Lower leg skin (tissue), 4 donors: ENCODE measurements around the gene GSK3B. TPM values are rescaled to one million over a fixed set of nuclear protein-coding genes. Genes with fewer than 3 reads are reported as not detected.

ENCODE experiments used
- DNase-seq, 2 donors: peaks; one replicate each; pipeline ENCODE4 v3.0.0-alpha.2; 2019; ENCODE audit warnings: low spot score in 2 of 2
- H3K4me3 ChIP-seq: fragments of 200-600 bp; sonication (generic); 2 replicates; pipeline ENCODE4 v1.5.1; 2017; ENCODE audit warnings: mild to moderate bottlenecking, low read depth; ENCODE audit not compliant: poor library complexity, severe bottlenecking
- CTCF ChIP-seq, 3 donors: fragments of 450-650 bp; IDR thresholded peaks; one replicate each; pipeline ENCODE4 v1.5.1; 2016; ENCODE audit warnings: antibody characterized with exemption in 3 of 3, mild to moderate bottlenecking in 3 of 3, moderate library complexity in 2 of 3
- POLR2A ChIP-seq, 2 donors: fragments of 450-650 bp; IDR thresholded peaks; one replicate each; pipeline ENCODE4 v1.6.1; 2016 to 2017; ENCODE audit warnings: antibody characterized with exemption in 2 of 2, mild to moderate bottlenecking in 1 of 2, moderate library complexity in 1 of 2
- WGBS, 2 donors: methylation state at CpG; one replicate each; pipeline ENCODE4 v1.1.5; 2018; 5-methylcytosine and 5-hydroxymethylcytosine counted together
- intact Hi-C: fragments of 100-400 bp; cut with DNase I; formaldehyde crosslinking; loops from one replicate; pipeline ENCODE4 v1.15.0; 2023; ENCODE audit warnings: low total_unique reads
- total RNA-seq, 4 donors: library from RNA; depleted of rRNA; stranded (reverse); fragments of >200 nt; gene quantifications; one replicate each; pipeline ENCODE4 v1.1.0, GENCODE V29; 2016

The GSK3B gene
- total RNA-seq, 4 donors from 2014 or later, result 37.3 to 48.7 (median 46.0) TPM

DNA sequence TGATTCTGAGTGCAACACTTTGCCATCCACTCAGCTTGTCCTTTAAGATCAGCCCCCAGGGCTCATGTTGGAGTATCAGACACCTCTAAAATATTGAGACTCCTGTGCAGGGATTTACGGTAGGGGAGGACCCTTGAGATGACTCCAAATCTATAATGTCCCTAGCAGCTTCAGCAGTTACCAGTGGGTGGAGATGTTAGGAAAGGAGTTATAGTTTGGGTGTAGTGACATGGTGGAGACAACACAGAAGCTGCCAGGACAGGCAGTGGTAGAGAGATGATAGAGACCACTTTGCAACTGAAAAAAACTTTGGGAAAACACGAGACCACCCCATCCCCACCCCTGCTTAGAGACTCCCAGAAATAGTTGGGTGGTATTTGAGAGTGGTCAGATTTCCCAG lies 43.3 kb upstream of the GSK3B start:
- intact Hi-C loops, result no loop called here

DNA sequence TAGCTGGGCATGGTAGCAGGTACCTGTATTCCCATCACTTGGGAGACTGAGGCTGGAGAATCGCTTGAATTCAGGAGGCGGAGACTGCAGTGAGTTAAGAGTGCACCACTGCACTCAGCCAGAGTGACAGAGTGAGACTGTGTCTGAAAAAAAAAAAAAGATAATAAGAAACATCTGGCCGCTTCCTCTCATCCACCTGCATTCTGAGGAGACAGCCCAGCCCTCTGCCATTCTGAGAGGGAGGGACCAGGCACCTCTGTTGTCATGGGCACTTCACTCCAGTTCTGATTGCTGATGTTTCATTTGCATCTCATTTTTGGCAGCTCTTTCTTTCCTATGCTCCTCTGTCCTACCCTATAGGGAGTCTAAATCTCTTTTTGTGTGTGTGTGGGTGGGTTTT lies 36.4 kb upstream of the GSK3B start:
- WGBS, 2 donors, result 82 to 91% methylated on average over 3 of the region's 3 CpGs
- intact Hi-C loops, result no loop called here
- TF ChIP-seq POLR2A (IDR thresholded peaks at IDR 0.05), result no peak
- TF ChIP-seq CTCF (IDR thresholded peaks at IDR 0.05), result no peak
- H3K4me3 ChIP-seq, result no peak overlapping the region
- DNase-seq, result no peak

More for the DNA sequence above, 43.3 kb upstream of the GSK3B start:
- DNase-seq, result no peak
- no peak overlapping the region for H3K4me3 ChIP-seq
- 51 to 53% methylated on average over 2 of the region's 2 CpGs for WGBS, 2 donors
- no peak for TF ChIP-seq CTCF (IDR thresholded peaks at IDR 0.05)
- TF ChIP-seq POLR2A (IDR thresholded peaks at IDR 0.05), result no peak

DNA sequence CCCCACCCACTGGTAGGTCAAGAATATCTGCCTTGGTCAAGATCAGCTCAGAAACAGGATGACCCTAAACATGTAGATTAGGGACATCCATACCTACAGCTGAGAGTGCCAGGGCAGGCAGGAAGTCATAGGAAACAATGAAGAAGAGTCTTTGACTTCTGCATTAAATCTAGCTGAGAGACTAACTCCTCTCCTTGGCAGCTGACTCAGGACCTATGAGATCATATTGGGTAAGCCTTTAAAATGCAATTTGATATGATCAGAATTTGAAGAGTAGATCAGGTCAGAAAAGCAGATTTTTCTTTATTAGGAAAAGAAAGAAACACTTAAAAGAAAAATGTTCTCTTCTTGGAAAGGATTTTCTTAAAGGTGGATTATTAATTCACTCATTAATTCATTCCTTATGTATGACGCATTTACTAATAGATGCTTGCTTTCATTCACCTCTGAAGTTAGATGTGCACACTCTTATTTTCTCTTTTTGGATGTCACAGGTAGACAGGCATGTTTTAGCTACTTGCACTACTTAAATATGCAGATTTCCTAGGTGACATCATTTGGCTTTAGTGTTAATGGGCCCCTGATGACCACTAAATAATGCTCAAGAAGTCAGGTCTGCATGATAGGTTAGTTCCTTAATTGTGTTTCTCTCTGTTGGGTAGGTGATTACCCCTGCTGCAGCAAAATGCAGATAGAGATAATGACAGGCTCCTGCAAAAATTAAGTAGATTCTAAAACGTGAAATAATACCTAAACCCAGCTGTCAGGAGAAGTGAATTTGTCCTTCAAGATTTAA lies 35.7 kb upstream of the GSK3B start:
- no peak overlapping the region for H3K4me3 ChIP-seq
- intact Hi-C loops, result no loop called here
- 81 to 86% methylated on average over 2 of the region's 2 CpGs for WGBS, 2 donors
- TF ChIP-seq POLR2A (IDR thresholded peaks at IDR 0.05) (no peak), CTCF (IDR thresholded peaks at IDR 0.05) (no peak)
- DNase-seq, result no peak

GRCh38 chr3:120129051-120129450 lies 34.8 kb upstream of the GSK3B start:
- no peak for DNase-seq
- WGBS, 2 donors, result 91 to 93% methylated on average over 1 of the region's 1 CpG
- intact Hi-C loops, result no loop called here
- no peak overlapping the region for H3K4me3 ChIP-seq
- TF ChIP-seq CTCF (IDR thresholded peaks at IDR 0.05) (no peak), POLR2A (IDR thresholded peaks at IDR 0.05) (no peak)

DNA sequence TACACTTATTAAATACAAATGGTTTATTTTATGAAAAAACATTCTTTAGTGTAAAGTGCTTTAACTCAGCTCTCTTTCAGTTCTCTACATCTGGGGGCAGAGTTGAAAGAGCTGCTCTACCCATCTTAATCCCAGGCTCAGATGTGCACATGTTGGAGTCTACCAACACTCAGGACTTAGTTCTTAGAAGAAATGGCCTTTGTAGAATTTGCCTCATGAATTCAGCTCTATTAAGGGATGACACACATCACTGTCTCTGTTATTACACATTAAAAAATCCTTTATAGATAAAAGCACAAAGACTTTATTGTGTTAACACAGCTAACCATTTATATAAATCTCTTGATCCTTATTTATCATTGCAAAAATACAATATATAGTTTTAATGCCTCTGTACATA lies 31.7 kb upstream of the GSK3B start:
- no peak for TF ChIP-seq CTCF (IDR thresholded peaks at IDR 0.05)
- TF ChIP-seq POLR2A (IDR thresholded peaks at IDR 0.05), result no peak
- DNase-seq, result no peak
- no peak overlapping the region for H3K4me3 ChIP-seq
- intact Hi-C loops, result no loop called here
